Nephron progenitor cell (in vitro differentiated cells): ENCODE measurements around the gene SLC30A1.

ENCODE experiments used
- DNase-seq: peaks from one replicate; pipeline ENCODE4 v3.0.0; 2021
- H3K27ac Mint-ChIP-seq: 2 replicates; pipeline ENCODE4 v1.8.0; 2021; ENCODE audit warnings: mild to moderate bottlenecking, moderate library complexity, mixed read lengths
- H3K27me3 Mint-ChIP-seq: 2 replicates; pipeline ENCODE4 v1.8.0; 2021; ENCODE audit warnings: mild to moderate bottlenecking, low read depth, mixed read lengths; ENCODE audit not compliant: poor library complexity
- H3K36me3 Mint-ChIP-seq: 2 replicates; pipeline ENCODE4 v1.8.0; 2021; ENCODE audit warnings: low read depth, mixed read lengths
- H3K4me1 Mint-ChIP-seq: 2 replicates; pipeline ENCODE4 v1.8.0; 2021; ENCODE audit warnings: mixed read lengths
- H3K4me3 Mint-ChIP-seq: 2 replicates; pipeline ENCODE4 v1.8.0; 2021; ENCODE audit warnings: mild to moderate bottlenecking, moderate library complexity, mixed read lengths
- H3K9me3 Mint-ChIP-seq: 2 replicates; pipeline ENCODE4 v1.8.0; 2021; ENCODE audit warnings: mild to moderate bottlenecking, moderate library complexity, mixed read lengths
- CTCF ChIP-seq: fragments of 200-600 bp; sonication (generic); IDR thresholded peaks from 2 replicates; pipeline ENCODE4 v1.5.0; 2021; ENCODE audit warnings: antibody characterized with exemption

SLC30A1 gene

GRCh38 chr1:211621447-211622198 lies 42.7 kb upstream of the SLC30A1 start:
- Mint-ChIP-seq H3K36me3 (no peaks in the 10 kb centered on the region), H3K4me3 (no peak overlapping the region), H3K27me3 (peaks cover 4% of the 10 kb centered on the region), H3K9me3 (no peaks in the 10 kb centered on the region), H3K4me1 (peaks cover 6% of the 10 kb centered on the region), H3K27ac (no peak overlapping the region)
- no peak for TF ChIP-seq CTCF
- DNase-seq: no peak

GRCh38 chr1:211620097-211620496 lies 41.1 kb upstream of the SLC30A1 start:
- Mint-ChIP-seq H3K9me3 (no peaks in the 10 kb centered on the region), H3K36me3 (no peaks in the 10 kb centered on the region), H3K4me3 (no peak overlapping the region), H3K4me1 (peaks cover 6% of the 10 kb centered on the region), H3K27ac (peak overlapping the region; percentile 18), H3K27me3 (peaks cover 4% of the 10 kb centered on the region)
- no peak for TF ChIP-seq CTCF
- DNase-seq: no peak

GRCh38 chr1:211619033-211619996 lies 40.4 kb upstream of the SLC30A1 start:
- Mint-ChIP-seq H3K27ac (no peak overlapping the region), H3K4me3 (no peak overlapping the region), H3K27me3 (peaks cover 6% of the 10 kb centered on the region), H3K9me3 (no peaks in the 10 kb centered on the region), H3K36me3 (no peaks in the 10 kb centered on the region), H3K4me1 (peaks cover 6% of the 10 kb centered on the region)
- TF ChIP-seq CTCF: no peak
- no peak for DNase-seq

- peaks cover 13% of the 10 kb centered on the region for H3K27me3 Mint-ChIP-seq
- TF ChIP-seq CTCF: no peak
- H3K4me1 Mint-ChIP-seq: peaks cover 18% of the 10 kb centered on the region
- no peak overlapping the region for H3K27ac Mint-ChIP-seq
- H3K9me3 Mint-ChIP-seq: no peaks in the 10 kb centered on the region
- DNase-seq: no peak
- H3K36me3 Mint-ChIP-seq: no peaks in the 10 kb centered on the region
- H3K4me3 Mint-ChIP-seq: no peak overlapping the region
Measured at GRCh38 chr1:211616965-211617297, 38.0 kb upstream of the SLC30A1 start.

- no peak overlapping the region for H3K27ac Mint-ChIP-seq
- DNase-seq: no peak
- no peak for TF ChIP-seq CTCF
- H3K9me3 Mint-ChIP-seq: no peaks in the 10 kb centered on the region
- peaks cover 16% of the 10 kb centered on the region for H3K27me3 Mint-ChIP-seq
- H3K4me3 Mint-ChIP-seq: no peak overlapping the region
- H3K4me1 Mint-ChIP-seq: peaks cover 22% of the 10 kb centered on the region
- H3K36me3 Mint-ChIP-seq: no peaks in the 10 kb centered on the region
Measured at GRCh38 chr1:211616231-211616964, 37.4 kb upstream of the SLC30A1 start.
